RWPE1 (cell line): ENCODE results near the gene ZNF316.
"Not testable (repeated sequence)": the region's sequence is repeated elsewhere in the genome, so short reads cannot be mapped to it uniquely, and the experiment has no call there.

ENCODE experiments used
- CTCF ChIA-PET: fragments of 350-600 bp; sonication (Branson Sonifier 250); formaldehyde crosslinking; extraction: SDS; loops from one replicate; lab custom pipeline; 2021; lab: Yijun Ruan, JAX
- POLR2A ChIA-PET: fragments of 400-600 bp; formaldehyde crosslinking; extraction: SDS; loops from one replicate; lab custom pipeline; 2020; ENCODE audit warnings: antibody characterized with exemption; ENCODE audit not compliant: low non-redundant PET; lab: Yijun Ruan, JAX
- DNase-seq: peaks from one replicate; pipeline ENCODE4 v3.0.0; 2012; ENCODE audit warnings: low spot score
- H3K27ac ChIP-seq: fragments of 450-650 bp; 2 replicates; pipeline ENCODE4 v1.5.1; 2017
- CTCF ChIP-seq: fragments of 450-650 bp; conservative IDR thresholded peaks from 2 replicates; pipeline ENCODE4 v1.5.1; 2017; ENCODE audit warnings: low read depth, mild to moderate bottlenecking

Gene ZNF316

GRCh38 chr7:6658618-6659345, 21.7 kb downstream of the ZNF316 start:
- DNase-seq, result no peak
- ChIA-PET CTCF (no interaction called here), POLR2A (no interaction called here)
- H3K27ac ChIP-seq, result no peak overlapping the region
- TF ChIP-seq CTCF, result no peak

GRCh38 chr7:6670851-6671250, 33.7 kb downstream of the ZNF316 start:
- CTCF ChIA-PET, result not testable (repeated sequence)

GRCh38 chr7:6675807-6676405, 38.8 kb downstream of the ZNF316 start:
- CTCF ChIA-PET, result no interaction called here
- no peak overlapping the region for H3K27ac ChIP-seq
- TF ChIP-seq CTCF, result no peak
- no peak for DNase-seq
- POLR2A ChIA-PET, result no interaction called here

More at GRCh38 chr7:6670851-6671250, 33.7 kb downstream of the ZNF316 start:
- H3K27ac ChIP-seq, DNase-seq, POLR2A ChIA-PET: not testable (repeated sequence)

GRCh38 chr7:6680146-6680545, 43.0 kb downstream of the ZNF316 start:
- TF ChIP-seq CTCF, result no peak
- CTCF ChIA-PET, result no interaction called here
- DNase-seq, result no peak
- H3K27ac ChIP-seq, result no peak overlapping the region
- POLR2A ChIA-PET, result no interaction called here

GRCh38 chr7:6691103-6691502, 54.0 kb downstream of the ZNF316 start:
- no peak for TF ChIP-seq CTCF
- H3K27ac ChIP-seq, result no peak overlapping the region
- CTCF ChIA-PET, result no interaction called here

GRCh38 chr7:6691609-6692106, 54.5 kb downstream of the ZNF316 start:
- no peak for DNase-seq
- POLR2A ChIA-PET, result no interaction called here
- H3K27ac ChIP-seq, result no peak overlapping the region
- CTCF ChIA-PET, result no interaction called here
- TF ChIP-seq CTCF, result no peak

More at GRCh38 chr7:6691103-6691502, 54.0 kb downstream of the ZNF316 start:
- DNase-seq, result no peak
- POLR2A ChIA-PET, result no interaction called here

GRCh38 chr7:6700793-6701192, 63.7 kb downstream of the ZNF316 start:
- CTCF ChIA-PET, result interaction anchor here (0.6 kb wide), 1 partner anchor 529 kb away, joined by 5 read pairs; no protein-coding TSS in a partner anchor
- POLR2A ChIA-PET, result no interaction called here
- TF ChIP-seq CTCF, result no peak
- H3K27ac ChIP-seq, result no peak overlapping the region
- DNase-seq, result no peak
